Caco-2 (cell line): ENCODE measurements around the gene LSM4. TPM values are rescaled to one million over a fixed set of nuclear protein-coding genes. Genes with fewer than 3 reads are reported as not detected.
"Not testable (repeated sequence)": the region's sequence is repeated elsewhere in the genome, so short reads cannot be mapped to it uniquely, and the experiment has no call there.

Source experiments
- BruUV-seq: library from RNA; stranded (reverse); fragments of 400-500 nt; replicated peaks from 2 replicates; lab custom pipeline; 2021; lab: Mats Ljungman, UMichigan
- CTCF ChIA-PET: fragments of 300-600 bp; sonication (Branson Sonifier 250); formaldehyde crosslinking; loops from one replicate; lab custom pipeline; 2022; ENCODE audit warnings: antibody characterized with exemption; lab: Charles Lee
- POLR2A ChIA-PET: fragments of 300-600 bp; sonication (Branson Sonifier 250); formaldehyde crosslinking; loops from one replicate; lab custom pipeline; 2022; ENCODE audit warnings: antibody characterized with exemption; lab: Charles Lee
- DNase-seq, 2 experiments: peaks; one replicate each; pipeline versions ENCODE4 v3.0.0 to v3.0.0-alpha.2; 2020 to 2022
- H3K27me3 ChIP-seq: replicated peaks from 2 replicates; pipeline ENCODE4 v1.6.0; 2011; ENCODE audit warnings: low read length; ENCODE audit not compliant: control insufficient read depth, insufficient read depth
- H3K36me3 ChIP-seq: 2 replicates; pipeline ENCODE4 v1.5.1; 2011; ENCODE audit warnings: low read length; ENCODE audit not compliant: control insufficient read depth, insufficient read depth
- H3K4me1 ChIP-seq: fragments of 250-450 bp; sonication (Bioruptor Pico); 2 replicates; pipeline ENCODE4 v1.5.1; 2020; ENCODE audit warnings: mild to moderate bottlenecking
- H3K4me3 ChIP-seq: 2 replicates; pipeline ENCODE4 v1.5.1; 2011; ENCODE audit warnings: low read depth, mild to moderate bottlenecking, control low read depth, low read length
- H3K9me3 ChIP-seq: fragments of 250-450 bp; sonication (Bioruptor Pico); 2 replicates; pipeline ENCODE4 v1.5.1; 2020; ENCODE audit warnings: mild to moderate bottlenecking, moderate library complexity
- H3K27ac Mint-ChIP-seq: one replicate; pipeline ENCODE4 v1.8.0; 2022; ENCODE audit warnings: mixed read lengths; ENCODE audit not compliant: unreplicated experiment
- H3K27me3 Mint-ChIP-seq: one replicate; pipeline ENCODE4 v1.8.0; 2022; ENCODE audit warnings: mixed read lengths; ENCODE audit not compliant: insufficient read depth, unreplicated experiment
- H3K36me3 Mint-ChIP-seq: one replicate; pipeline ENCODE4 v1.8.0; 2022; ENCODE audit warnings: mild to moderate bottlenecking, mixed read lengths; ENCODE audit not compliant: insufficient read depth, unreplicated experiment
- H3K4me1 Mint-ChIP-seq: one replicate; pipeline ENCODE4 v1.8.0; 2022; ENCODE audit warnings: low read depth, mixed read lengths; ENCODE audit not compliant: unreplicated experiment
- H3K4me3 Mint-ChIP-seq: one replicate; pipeline ENCODE4 v1.8.0; 2022; ENCODE audit warnings: mild to moderate bottlenecking, moderate library complexity, mixed read lengths; ENCODE audit not compliant: unreplicated experiment
- H3K9me3 Mint-ChIP-seq: one replicate; pipeline ENCODE4 v1.8.0; 2022; ENCODE audit warnings: mixed read lengths; ENCODE audit not compliant: unreplicated experiment
- CTCF ChIP-seq, 2 experiments: fragments of 200-600 bp in 1 of 2; IDR thresholded peaks; 1 replicate in 1 of 2; 2 replicates in 1 of 2; pipeline versions ENCODE4 v1.5.1 to v1.8.0; 2011 to 2022; ENCODE audit warnings: antibody characterized with exemption in 1 of 2, control low read depth in 1 of 2, inconsistent platforms in 1 of 2, low read depth in 1 of 2, low read length in 1 of 2, mild to moderate bottlenecking in 1 of 2, moderate library complexity in 1 of 2; ENCODE audit not compliant: insufficient read depth in 1 of 2, severe bottlenecking in 1 of 2, unreplicated experiment in 1 of 2
- intact Hi-C: fragments of 100-400 bp; cut with micrococcal nuclease; formaldehyde crosslinking; loops from one replicate; pipeline ENCODE4 v1.10.0; 2022; ENCODE audit not compliant: unreplicated experiment
- total RNA-seq: library from RNA; stranded (reverse); gene quantifications from 2 replicates; pipeline ENCODE4 v1.2.3, GENCODE V29; 2022

LSM4 gene
- total RNA-seq, 1 experiment from 2014 or later: 184 TPM

GRCh38 chr19:18326772-18327171 lies 3.9 kb upstream of the LSM4 start:
- BruUV-seq: no TSS peak
- ChIA-PET POLR2A (no interaction called here), CTCF (interaction anchor here (1.6 kb wide), 1 partner anchor 48 kb away, joined by 3 read pairs; no protein-coding TSS in a partner anchor)
- Histone ChIP-seq H3K4me3 (no peak overlapping the region), H3K4me1 (peaks cover 11% of the 10 kb centered on the region), H3K9me3 (no peaks in the 10 kb centered on the region), H3K27me3 (no peaks in the 10 kb centered on the region), H3K36me3 (no peaks in the 10 kb centered on the region)
- no peak overlapping the region for H3K27ac Mint-ChIP-seq
- no peak for DNase-seq
- no peak overlapping the region for H3K4me3 Mint-ChIP-seq
- H3K27me3 Mint-ChIP-seq: no peaks in the 10 kb centered on the region
- H3K9me3 Mint-ChIP-seq: no peaks in the 10 kb centered on the region
- peaks cover 20% of the 10 kb centered on the region for H3K36me3 Mint-ChIP-seq
- H3K4me1 Mint-ChIP-seq: peaks cover 25% of the 10 kb centered on the region
- no peak for TF ChIP-seq CTCF (IDR thresholded peaks at IDR 0.05; ENCODE audit: insufficient read depth in 1 of 2, low read depth in 1 of 2, low read length in 1 of 2, severe bottlenecking in 1 of 2, unreplicated experiment in 1 of 2)
- intact Hi-C loops: no loop called here

GRCh38 chr19:18324373-18324731 lies 1.5 kb upstream of the LSM4 start:
- BruUV-seq, H3K36me3 ChIP-seq, H3K27me3 Mint-ChIP-seq, intact Hi-C loops, H3K4me3 ChIP-seq, DNase-seq, H3K27me3 ChIP-seq, H3K9me3 Mint-ChIP-seq, H3K9me3 ChIP-seq, H3K4me3 Mint-ChIP-seq: not testable (repeated sequence)
- H3K4me1 ChIP-seq: peaks cover 26% of the 10 kb centered on the region
- Mint-ChIP-seq H3K4me1 (peaks cover 37% of the 10 kb centered on the region), H3K36me3 (peaks cover 23% of the 10 kb centered on the region), H3K27ac (peak overlapping the region; percentile 97)
- ChIA-PET CTCF (interaction anchor here (1.3 kb wide), 1 partner anchor 45 kb away, joined by 7 read pairs; no protein-coding TSS in a partner anchor), POLR2A (interaction anchor here (0.8 kb wide), 1 partner anchor 43 kb away, joined by 3 read pairs; the partner anchor contains the start of gene JUND)

GRCh38 chr19:18322318-18322758 lies 538 bp downstream of the LSM4 start:
- peaks cover 30% of the 10 kb centered on the region for H3K4me1 Mint-ChIP-seq
- no peaks in the 10 kb centered on the region for H3K27me3 Mint-ChIP-seq
- POLR2A ChIA-PET: interaction anchor here (0.5 to 2.6 kb wide), 12 partner anchors 29 to 288 kb away, joined by 3 to 123 read pairs (median 4); partner anchors contain the start of genes GDF15, JUND and SSBP4
- no peaks in the 10 kb centered on the region for H3K9me3 Mint-ChIP-seq
- peaks cover 18% of the 10 kb centered on the region for H3K36me3 Mint-ChIP-seq
- peak; percentile 25 to 43 for TF ChIP-seq CTCF (IDR thresholded peaks at IDR 0.05; ENCODE audit: insufficient read depth in 1 of 2, low read depth in 1 of 2, low read length in 1 of 2, severe bottlenecking in 1 of 2, unreplicated experiment in 1 of 2)
- TSS peak; percentile 57 for BruUV-seq
- Histone ChIP-seq H3K4me1 (peaks cover 34% of the 10 kb centered on the region), H3K4me3 (peak overlapping the region; percentile 96), H3K9me3 (no peaks in the 10 kb centered on the region), H3K36me3 (no peaks in the 10 kb centered on the region), H3K27me3 (no peaks in the 10 kb centered on the region)
- H3K27ac Mint-ChIP-seq: peak overlapping the region; percentile 97
- H3K4me3 Mint-ChIP-seq: peak overlapping the region; percentile 92
- intact Hi-C loops: loop anchor here (2.0 kb wide), 1 partner anchor 30 kb away; no protein-coding TSS in a partner anchor
- CTCF ChIA-PET: interaction anchor here (0.6 to 2.5 kb wide), 10 partner anchors 15 to 115 kb away, joined by 3 to 105 read pairs (median 4); partner anchors contain the start of genes JUND and SSBP4
- peak; percentile 71 for DNase-seq
